Breast epithelium (tissue), 3 donors: ENCODE results near the gene EIF5AL1.

Source experiments
- POLR2A ChIP-seq: fragments of 450-650 bp; IDR thresholded peaks from one replicate; pipeline ENCODE4 v1.6.1; 2016; ENCODE audit warnings: antibody characterized with exemption, mild to moderate bottlenecking, moderate library complexity
- POLR2AphosphoS5 ChIP-seq, 3 donors: sonication (generic); formaldehyde crosslinking; IDR thresholded peaks; one replicate each; pipeline ENCODE4 v1.6.1; 2017; ENCODE audit warnings: antibody characterized with exemption in 3 of 3
- TF ChIP-seq, protein P1 (sequence below), 3 donors: fragments of 450-650 bp; IDR thresholded peaks; one replicate each; pipeline ENCODE4 v1.5.1; 2016 to 2017; ENCODE audit warnings: antibody characterized with exemption in 3 of 3, mild to moderate bottlenecking in 3 of 3, moderate library complexity in 3 of 3

DNA sequence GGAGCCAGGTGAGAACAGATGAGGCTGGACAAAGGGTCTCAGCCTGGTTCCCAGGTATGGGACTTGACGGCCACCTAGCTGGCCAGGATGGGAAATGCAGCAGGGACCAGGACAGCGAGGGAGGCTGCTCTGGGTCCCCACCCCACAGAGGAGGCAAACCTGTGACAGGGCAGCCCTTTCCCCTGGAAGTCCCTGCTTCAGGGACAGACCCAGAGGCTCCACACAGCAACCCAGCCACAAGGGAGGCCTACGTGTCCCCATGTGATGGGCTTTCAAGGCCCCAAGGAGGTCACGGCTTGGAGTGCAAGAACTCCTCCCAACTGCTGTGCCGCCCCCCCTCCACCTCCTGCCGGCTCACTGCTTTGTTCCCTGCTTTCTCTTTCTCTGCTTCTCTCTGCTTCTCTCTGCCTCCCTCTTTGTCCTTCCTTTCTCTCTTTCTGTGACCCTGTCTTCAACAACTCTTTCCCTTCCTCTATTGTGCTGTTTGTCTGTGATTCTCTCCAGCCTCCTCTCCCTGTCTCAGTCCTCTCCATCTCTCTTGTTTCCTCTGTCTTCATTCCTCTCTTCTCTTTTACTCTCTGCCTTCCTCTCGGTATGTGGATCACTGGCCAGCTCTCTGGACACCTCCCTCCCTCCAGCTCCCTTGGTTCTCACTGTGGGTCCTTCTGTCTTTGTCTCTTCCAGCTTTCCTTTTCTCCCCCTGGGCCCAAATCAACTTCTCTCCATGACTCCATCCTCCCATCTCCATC lies 9.6 kb upstream of the EIF5AL1 start:
- TF ChIP-seq POLR2AphosphoS5 (IDR thresholded peaks at IDR 0.05) = no peak
- TF ChIP-seq, protein P1, sequence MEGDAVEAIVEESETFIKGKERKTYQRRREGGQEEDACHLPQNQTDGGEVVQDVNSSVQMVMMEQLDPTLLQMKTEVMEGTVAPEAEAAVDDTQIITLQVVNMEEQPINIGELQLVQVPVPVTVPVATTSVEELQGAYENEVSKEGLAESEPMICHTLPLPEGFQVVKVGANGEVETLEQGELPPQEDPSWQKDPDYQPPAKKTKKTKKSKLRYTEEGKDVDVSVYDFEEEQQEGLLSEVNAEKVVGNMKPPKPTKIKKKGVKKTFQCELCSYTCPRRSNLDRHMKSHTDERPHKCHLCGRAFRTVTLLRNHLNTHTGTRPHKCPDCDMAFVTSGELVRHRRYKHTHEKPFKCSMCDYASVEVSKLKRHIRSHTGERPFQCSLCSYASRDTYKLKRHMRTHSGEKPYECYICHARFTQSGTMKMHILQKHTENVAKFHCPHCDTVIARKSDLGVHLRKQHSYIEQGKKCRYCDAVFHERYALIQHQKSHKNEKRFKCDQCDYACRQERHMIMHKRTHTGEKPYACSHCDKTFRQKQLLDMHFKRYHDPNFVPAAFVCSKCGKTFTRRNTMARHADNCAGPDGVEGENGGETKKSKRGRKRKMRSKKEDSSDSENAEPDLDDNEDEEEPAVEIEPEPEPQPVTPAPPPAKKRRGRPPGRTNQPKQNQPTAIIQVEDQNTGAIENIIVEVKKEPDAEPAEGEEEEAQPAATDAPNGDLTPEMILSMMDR (IDR thresholded peaks at IDR 0.05) = peak in 1 of 3 donors; percentile 23
- TF ChIP-seq POLR2A = no peak
